Gastrocnemius medialis (tissue), 4 donors: Measurements from ENCODE around the gene LRWD1. TPM values are rescaled to one million over a fixed set of nuclear protein-coding genes. Genes with fewer than 3 reads are reported as not detected.
"Not testable (repeated sequence)": the region's sequence is repeated elsewhere in the genome, so short reads cannot be mapped to it uniquely, and the experiment has no call there.

Experiments
- ATAC-seq, 2 donors: fragments of 150-250 bp; one replicate each; pipeline ENCODE4 v1.9.1; 2016
- DNase-seq, 2 donors: peaks; one replicate each; pipeline ENCODE4 v3.0.0-alpha.2; 2019
- H3K27ac ChIP-seq, 4 donors: fragments of 200-600 bp; sonication (generic); 1 replicate in 1 of 4; 2 replicates in 3 of 4; pipeline ENCODE4 v1.5.1; 2016 to 2018; ENCODE audit warnings: mild to moderate bottlenecking in 2 of 4, moderate library complexity in 1 of 4
- H3K27me3 ChIP-seq, 3 donors: fragments of 200-600 bp; sonication (generic) in 2 of 3; 1 replicate in 1 of 3; 2 replicates in 2 of 3; pipeline versions ENCODE4 v1.5.1 to v1.6.0; 2016 to 2019; ENCODE audit warnings: mild to moderate bottlenecking in 1 of 3, moderate library complexity in 1 of 3
- H3K36me3 ChIP-seq, 2 donors: fragments of 200-600 bp; sonication (generic) in 1 of 2; one replicate each; pipeline ENCODE4 v1.5.1; 2017 to 2018
- H3K4me1 ChIP-seq, 2 donors: fragments of 200-600 bp; sonication (generic) in 1 of 2; one replicate each; pipeline ENCODE4 v1.5.1; 2016 to 2017; ENCODE audit warnings: mild to moderate bottlenecking in 2 of 2
- H3K4me3 ChIP-seq, 4 donors: fragments of 200-600 bp; sonication (generic) in 3 of 4; 1 replicate in 1 of 4; 2 replicates in 3 of 4; pipeline ENCODE4 v1.5.1; 2016 to 2019; ENCODE audit warnings: mild to moderate bottlenecking in 2 of 4
- H3K9me3 ChIP-seq, 3 donors: fragments of 200-600 bp; sonication (generic) in 2 of 3; 1 replicate in 1 of 3; 2 replicates in 2 of 3; pipeline ENCODE4 v1.5.1; 2016 to 2019
- in situ Hi-C, 4 donors: fragments of 200-750 bp; cut with MboI; loops; one replicate each; pipeline versions ENCODE4 v1.15.0 to v1.8.0; 2017; ENCODE audit warnings: low sequenced_read_pairs in 4 of 4
- intact Hi-C: fragments of 100-400 bp; cut with DNase I; formaldehyde crosslinking; loops from one replicate; pipeline ENCODE4 v1.15.1; 2023; ENCODE audit warnings: low total_unique reads
- microRNA-seq, 2 donors: library from miRNA; unstranded; fragments of <30 nt; microRNA quantifications; one replicate each; pipeline ENCODE4, GENCODE V29; 2016; ENCODE audit warnings: borderline replicate concordance in 2 of 2
- total RNA-seq, 4 donors: library from RNA; depleted of rRNA; stranded (reverse); fragments of >200 nt; gene quantifications; one replicate each; pipeline versions ENCODE4 v1.1.0 to v1.2.3, GENCODE V29; 2016

Gene LRWD1
- total RNA-seq, 4 donors from 2014 or later, result 7.5 to 24.5 (median 18.0) TPM

GRCh38 chr7:102514881-102515721 is 50.3 kb downstream of the LRWD1 start:
- intact Hi-C loops, H3K36me3 ChIP-seq, H3K9me3 ChIP-seq, H3K27me3 ChIP-seq, H3K4me3 ChIP-seq, in situ Hi-C loops, H3K4me1 ChIP-seq: not testable (repeated sequence)
- DNase-seq (peak; percentile 5 to 52), ATAC-seq (peak; percentile 43 to 51)
- peak overlapping the region; percentile 77 to 85 (median 78) for H3K27ac ChIP-seq

DNA sequence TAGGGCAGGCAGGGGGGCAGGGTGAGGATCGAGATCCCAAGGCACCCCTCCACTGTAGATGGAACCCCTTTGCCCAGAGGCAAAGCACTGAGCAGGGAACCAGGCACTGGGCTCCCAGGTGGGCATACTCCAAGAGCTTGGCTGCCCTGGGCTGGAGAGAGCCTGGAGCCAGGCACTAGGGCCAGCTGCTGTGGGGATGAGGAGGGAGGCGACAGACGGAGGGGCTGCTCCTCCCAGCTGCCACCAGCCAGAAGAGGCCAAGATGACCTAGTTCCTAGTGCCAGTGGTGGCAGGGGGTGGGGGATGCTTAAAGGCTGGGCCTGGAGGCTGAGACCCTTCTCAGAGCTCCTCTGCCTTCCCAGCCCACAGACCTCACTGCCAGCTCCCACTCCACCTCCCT is 51.1 kb downstream of the LRWD1 start:
- H3K4me3 ChIP-seq, H3K36me3 ChIP-seq, DNase-seq, H3K4me1 ChIP-seq, in situ Hi-C loops, intact Hi-C loops, H3K27me3 ChIP-seq, H3K9me3 ChIP-seq, H3K27ac ChIP-seq: not testable (repeated sequence)
- peak; percentile 4 to 17 for ATAC-seq

DNA sequence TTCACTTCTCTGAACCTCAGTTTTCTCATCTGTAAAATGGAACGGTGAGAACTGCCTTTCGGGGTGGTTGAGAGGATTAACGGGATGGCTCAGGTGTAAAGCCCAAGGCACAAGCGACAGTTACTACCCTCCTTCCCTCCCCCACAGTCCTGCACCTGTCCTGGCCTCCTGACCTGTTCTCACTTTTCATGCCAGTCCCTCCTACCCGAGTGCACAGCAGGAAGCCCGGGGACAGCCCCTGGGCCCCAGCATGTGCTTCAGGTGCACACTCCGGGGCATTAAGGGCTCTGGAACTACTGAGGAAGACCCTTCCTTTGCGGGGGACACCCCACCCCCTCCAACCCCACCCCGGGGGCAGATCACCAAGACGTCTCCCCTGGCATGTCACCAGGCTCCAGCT is 52.2 kb downstream of the LRWD1 start:
- ATAC-seq, result peak; percentile 28 to 38
- H3K36me3 ChIP-seq, intact Hi-C loops, H3K9me3 ChIP-seq, DNase-seq, H3K4me3 ChIP-seq, H3K27ac ChIP-seq, H3K4me1 ChIP-seq, H3K27me3 ChIP-seq, in situ Hi-C loops: not testable (repeated sequence)

DNA sequence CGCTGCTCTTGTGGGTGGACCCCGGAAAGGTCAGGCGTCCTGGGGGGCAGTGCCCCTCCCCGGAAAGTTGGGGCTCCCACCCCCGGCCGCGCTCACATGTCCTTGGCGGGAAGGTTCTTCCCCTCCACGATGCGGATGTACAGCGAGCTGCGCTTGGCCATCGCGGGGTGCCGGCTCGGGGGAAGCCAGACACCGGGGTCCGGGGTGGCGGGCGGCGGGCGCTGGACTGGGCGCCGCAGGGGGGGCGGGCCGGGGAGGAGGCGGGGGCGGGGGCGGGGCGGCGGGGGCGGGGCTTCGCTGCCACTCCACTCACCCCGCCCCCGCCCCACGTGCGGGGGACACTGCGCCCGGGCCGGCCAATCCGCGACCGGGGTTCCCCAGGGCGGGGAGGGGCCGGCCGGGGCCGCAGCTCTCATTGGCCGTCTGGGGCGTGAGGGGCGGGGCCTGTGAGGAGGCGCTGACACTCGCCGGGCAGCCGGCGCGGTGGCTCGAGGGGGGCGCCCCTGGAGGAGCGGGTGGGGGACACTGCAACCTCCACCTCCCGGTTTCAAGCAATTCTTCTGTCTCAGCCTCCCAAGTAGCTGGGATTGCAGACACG is 52.9 kb downstream of the LRWD1 start, which contains the start of gene RASA4B:
Gene RASA4B (minus strand): TSS at position 228 of the 598 bp plus-strand sequence. CDS start 67 bp downstream, at position 161.
- in situ Hi-C loops, H3K27me3 ChIP-seq, H3K36me3 ChIP-seq, intact Hi-C loops, DNase-seq, H3K4me1 ChIP-seq, H3K9me3 ChIP-seq: not testable (repeated sequence)
- H3K4me3 ChIP-seq, result peak within 1 kb of the TSS in 2 of 4 donors; percentile 31 to 47
- H3K27ac ChIP-seq, result peak within 1 kb of the TSS in 3 of 4 donors; percentile 36 to 73 (median 58)
- peak; percentile 9 to 21 for ATAC-seq

DNA sequence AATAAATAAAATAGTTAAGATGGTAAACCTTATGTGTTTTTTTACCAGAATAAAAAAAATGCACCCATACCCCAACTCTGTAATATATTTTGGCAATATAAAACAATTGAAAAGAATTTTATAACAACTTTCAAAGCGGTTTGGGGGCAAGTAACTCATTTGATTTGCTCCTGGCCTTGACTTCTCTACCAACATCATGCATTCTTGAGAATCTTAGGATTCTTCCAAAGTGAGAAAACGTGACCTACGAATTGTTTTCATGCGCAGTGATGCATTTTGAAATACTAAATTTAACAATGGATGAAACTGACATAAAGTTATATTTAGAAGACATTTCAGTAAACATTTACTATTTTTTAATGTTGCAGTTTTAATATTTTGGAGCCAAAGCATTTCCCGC is 56.0 kb downstream of the LRWD1 start:
- H3K36me3 ChIP-seq, H3K27me3 ChIP-seq, ATAC-seq, H3K4me1 ChIP-seq, in situ Hi-C loops, intact Hi-C loops, DNase-seq, H3K27ac ChIP-seq, H3K9me3 ChIP-seq, H3K4me3 ChIP-seq: not testable (repeated sequence)

Small RNAs within 50 kb of the gene (microRNA-seq; reads per million reads assigned to microRNA genes)
- 0 to 2.4 reads per million in 2 donors for gene MIR4467
- gene MIR5090, result 0 to 0.85 reads per million in 2 donors

Other genes with a start within 250 kb of the LRWD1 start
- 10 to 100 TPM; 32.7 to 62.0 (median 43.5) TPM for gene SH2B2, start 178.1 kb upstream of the LRWD1 start, total RNA-seq
- gene SPDYE6, start 108.5 kb upstream of the LRWD1 start, total RNA-seq, result not detected
- 10 to 100 TPM in 3 of 4 donors, 1 to 10 TPM in 1; 6.1 to 22.1 (median 13.4) TPM for gene PRKRIP1, start 68.6 kb upstream of the LRWD1 start, total RNA-seq
- 1 to 10 TPM; 1.8 to 4.1 (median 2.3) TPM for gene ORAI2, start 31.4 kb upstream of the LRWD1 start, total RNA-seq
- gene ALKBH4, start 121 bp upstream of the LRWD1 start, total RNA-seq, result 10 to 100 TPM in 2 of 4 donors, 1 to 10 TPM in 2; 8.7 to 15.1 (median 10.9) TPM
- 10 to 100 TPM; 25.7 to 67.9 (median 51.6) TPM for gene POLR2J, start 13.9 kb downstream of the LRWD1 start, total RNA-seq
- gene RASA4B, start 52.8 kb downstream of the LRWD1 start, total RNA-seq, result 100 to 1,000 TPM in 2 of 4 donors, 10 to 100 TPM in 2; 38.0 to 127 (median 86.0) TPM
- gene UPK3BL2, start 78.7 kb downstream of the LRWD1 start, total RNA-seq, result 1 to 10 TPM in 2 of 4 donors, not detected in 2; 1.6 to 3.0 TPM
- gene SPDYE2, start 86.2 kb downstream of the LRWD1 start, total RNA-seq, result not detected
- 10 to 100 TPM in 2 of 4 donors, 1 to 10 TPM in 2; 1.1 to 17.4 (median 8.5) TPM for gene POLR2J3, start 107.6 kb downstream of the LRWD1 start, total RNA-seq
- gene RASA4, start 151.8 kb downstream of the LRWD1 start, total RNA-seq, result 100 to 1,000 TPM in 3 of 4 donors, 10 to 100 TPM in 1; 52.4 to 329 (median 177) TPM
- gene UPK3BL1, start 177.8 kb downstream of the LRWD1 start, total RNA-seq, result 10 to 100 TPM in 3 of 4 donors, 1 to 10 TPM in 1; 6.1 to 18.7 (median 15.1) TPM
- gene SPDYE2B, start 185.3 kb downstream of the LRWD1 start, total RNA-seq, result not detected
- 1 to 10 TPM in 1 of 4 donors, under 1 TPM in 2, not detected in 1; 0.59 to 2.9 (median 0.80) TPM for gene POLR2J2, start 206.7 kb downstream of the LRWD1 start, total RNA-seq